Adrenal gland (tissue), 12 donors: ENCODE results near the gene CPNE4. TPM values are rescaled to one million over a fixed set of nuclear protein-coding genes. Genes with fewer than 3 reads are reported as not detected.
"Not testable (repeated sequence)": the region's sequence is repeated elsewhere in the genome, so short reads cannot be mapped to it uniquely, and the experiment has no call there.

Experiments used
- DNase-seq, 7 donors: peaks; one replicate each; pipeline ENCODE4 v3.0.0-alpha.2; 2019 to 2020
- H3K27ac ChIP-seq, 5 donors: fragments of 200-600 bp; sonication (generic) in 4 of 5; 1 replicate in 3 of 5; 2 replicates in 2 of 5; pipeline versions ENCODE4 v1.5.1 to v1.8.0; 2016 to 2020; ENCODE audit warnings: mild to moderate bottlenecking in 1 of 5
- H3K27me3 ChIP-seq: fragments of 200-600 bp; 2 replicates; pipeline ENCODE4 v1.8.0; 2021
- H3K36me3 ChIP-seq, 2 donors: fragments of 200-600 bp; replicated peaks in 1 of 2; 1 replicate in 1 of 2; 2 replicates in 1 of 2; pipeline versions ENCODE4 v1.5.1 to v1.8.0; 2018 to 2022
- H3K4me1 ChIP-seq, 2 donors: fragments of 200-600 bp; replicated peaks in 1 of 2; 1 replicate in 1 of 2; 2 replicates in 1 of 2; pipeline versions ENCODE4 v1.5.1 to v1.8.0; 2018 to 2021
- H3K4me3 ChIP-seq, 4 donors: fragments of 200-600 bp; sonication (generic) in 3 of 4; one replicate each; pipeline ENCODE4 v1.5.1; 2016 to 2018
- H3K9me3 ChIP-seq, 3 donors: fragments of 200-600 bp; sonication (generic) in 1 of 3; replicated peaks in 1 of 3; 1 replicate in 2 of 3; 2 replicates in 1 of 3; pipeline versions ENCODE4 v1.5.1 to v1.8.0; 2016 to 2021
- CTCF ChIP-seq, 6 experiments: fragments of 450-650 bp in 4 of 6; fragments of 200-600 bp in 2 of 6; sonication (generic) in 1 of 6; IDR thresholded peaks; 1 replicate in 5 of 6; 2 replicates in 1 of 6; pipeline versions ENCODE4 v1.5.1 to v1.8.0; 2016 to 2021; ENCODE audit warnings: antibody characterized with exemption in 6 of 6, mild to moderate bottlenecking in 2 of 6, moderate library complexity in 1 of 6
- POLR2A ChIP-seq, 2 donors: fragments of 450-650 bp; IDR thresholded peaks; one replicate each; pipeline ENCODE4 v1.6.1; 2017; ENCODE audit warnings: antibody characterized with exemption in 2 of 2, mild to moderate bottlenecking in 2 of 2, moderate library complexity in 1 of 2
- WGBS, 4 donors: extraction: QIAGEN DNeasy Blood & Tissue Kit in 2 of 4; methylation state at CpG; one replicate each; pipeline versions ENCODE4 v1.1.5 to v1.1.7; 2013 to 2017; 5-methylcytosine and 5-hydroxymethylcytosine counted together
- intact Hi-C, 2 donors: fragments of 100-400 bp; cut with DNase I; formaldehyde crosslinking; loops; one replicate each; pipeline versions ENCODE4 v1.14.1 to v1.15.0; 2022 to 2023
- polyA plus RNA-seq, 3 donors: library from polyadenylated mRNA; stranded (reverse); fragments of 200-250 nt in 2 of 3; fragments of 350-450 nt in 1 of 3; fragmentation: Illumina TruSeq in 1 of 3; extraction: RNeasy Lipid Tissue Mini Kit (QIAGEN cat#74804) in 1 of 3; gene quantifications; one replicate each; pipeline ENCODE4 v1.2.3, GENCODE V29; 2013 to 2014
- total RNA-seq, 9 donors: library from RNA; depleted of rRNA in 4 of 9; stranded (reverse); fragments of >200 nt in 4 of 9; fragments of 120-200 nt in 1 of 9; fragmentation: NEBNext Ultra II Directional in 1 of 9; extraction: Animal tissue kit (Norgen Biotek cat#: 25700) in 1 of 9; gene quantifications; one replicate each; pipeline versions ENCODE4 v1.1.0 to v1.2.4, GENCODE V29; 2013 to 2023
- donor health status: healthy with polysubstance abuse.
- donor health status: Bipolar disorder and iron deficiency.
- donor health status: DM: yes; HTN: yes; CAD: no.
- donor health status: DM: no; HTN: no; CAD: no.
- donor health status: DM: no; HTN: no; CAD: no.
- donor health status: DM: yes; HTN: yes; CAD: no.

Gene CPNE4
- total and polyA plus RNA-seq, 12 donors: 0.11 to 7.5 (median 0.59) TPM

GRCh38 chr3:132062535-132062934 lies 27.7 kb upstream of the CPNE4 start:
- intact Hi-C loops: no loop called here
- Histone ChIP-seq H3K27me3 (peaks cover 11% of the 10 kb centered on the region), H3K4me3 (no peak overlapping the region), H3K36me3 (no peaks in the 10 kb centered on the region), H3K27ac (no peak overlapping the region), H3K4me1 (no peaks in the 10 kb centered on the region), H3K9me3 (no peaks in the 10 kb centered on the region)
- no peak for TF ChIP-seq CTCF (IDR thresholded peaks at IDR 0.05)
- 68 to 82% (median 77%) methylated on average over 4 of the region's 4 CpGs for WGBS, 4 donors
- no peak for DNase-seq

- no peaks in the 10 kb centered on the region for H3K4me1 ChIP-seq
- peaks cover 7% of the 10 kb centered on the region for H3K27me3 ChIP-seq
- no peak overlapping the region for H3K27ac ChIP-seq
- intact Hi-C loops: no loop called here
- H3K9me3 ChIP-seq: no peaks in the 10 kb centered on the region
- H3K36me3 ChIP-seq: no peaks in the 10 kb centered on the region
- no peak for DNase-seq
- 60 to 87% (median 66%) methylated on average over 1 of the region's 1 CpG for WGBS, 4 donors
- H3K4me3 ChIP-seq: no peak overlapping the region
- no peak for TF ChIP-seq POLR2A (IDR thresholded peaks at IDR 0.05)
- no peak for TF ChIP-seq CTCF (IDR thresholded peaks at IDR 0.05)
Measured at GRCh38 chr3:132055872-132056271, 21.1 kb upstream of the CPNE4 start.

GRCh38 chr3:132047209-132047608 lies 12.4 kb upstream of the CPNE4 start:
- no peak for DNase-seq
- 74 to 100% (median 77%) methylated on average over 1 of the region's 1 CpG for WGBS, 4 donors
- Histone ChIP-seq H3K27me3 (no peaks in the 10 kb centered on the region), H3K9me3 (no peaks in the 10 kb centered on the region), H3K4me1 (no peaks in the 10 kb centered on the region), H3K27ac (no peak overlapping the region), H3K36me3 (no peaks in the 10 kb centered on the region), H3K4me3 (no peak overlapping the region)
- intact Hi-C loops: no loop called here
- no peak for TF ChIP-seq POLR2A (IDR thresholded peaks at IDR 0.05)
- no peak for TF ChIP-seq CTCF (IDR thresholded peaks at IDR 0.05)

- intact Hi-C loops, DNase-seq, H3K36me3 ChIP-seq, H3K27ac ChIP-seq, H3K27me3 ChIP-seq, H3K4me1 ChIP-seq, H3K4me3 ChIP-seq, H3K9me3 ChIP-seq: not testable (repeated sequence)
- 64 to 92% (median 74%) methylated on average over 1 to 2 of the region's 2 CpGs for WGBS, 4 donors
Measured at GRCh38 chr3:132044874-132045273, 10.1 kb upstream of the CPNE4 start.

GRCh38 chr3:132042681-132043080 lies 7.9 kb upstream of the CPNE4 start:
- TF ChIP-seq POLR2A (IDR thresholded peaks at IDR 0.05) (no peak), CTCF (IDR thresholded peaks at IDR 0.05) (no peak)
- no peaks in the 10 kb centered on the region for H3K4me1 ChIP-seq
- no peaks in the 10 kb centered on the region for H3K27me3 ChIP-seq
- no peaks in the 10 kb centered on the region for H3K9me3 ChIP-seq
- intact Hi-C loops: no loop called here
- no peaks in the 10 kb centered on the region for H3K36me3 ChIP-seq
- no peak for DNase-seq
- no peak overlapping the region for H3K27ac ChIP-seq
- no peak overlapping the region for H3K4me3 ChIP-seq
